GM21717 (cell line): ENCODE measurements around the gene AIMP1.

ENCODE experiments used
- ATAC-seq: cut with Tn5 transposase; IDR thresholded peaks from one replicate; pipeline ENCODE4 v1.9.1; 2021; ENCODE audit warnings: mild to moderate bottlenecking, moderate library complexity; ENCODE audit not compliant: unreplicated experiment

The AIMP1 gene

GRCh38 chr4:106315968-106316772 lies at the start of gene AIMP1, which contains the start of gene TBCK:
AIMP1 (plus strand) TSS chr4:106316550; CDS start chr4:106325010, 8,460 bp downstream.
TBCK (minus strand) TSS chr4:106316209; CDS start chr4:106308960, 7,249 bp downstream.
- ATAC-seq, result peak; percentile 91

GRCh38 chr4:106268786-106269185 lies 47.6 kb upstream of the AIMP1 start:
- no peak for ATAC-seq

- no peak for ATAC-seq
Measured at GRCh38 chr4:106269711-106270110, 46.6 kb upstream of the AIMP1 start.

- no peak for ATAC-seq
Measured at GRCh38 chr4:106270736-106271135, 45.6 kb upstream of the AIMP1 start.

GRCh38 chr4:106273831-106274230 lies 42.5 kb upstream of the AIMP1 start:
- ATAC-seq, result no peak

- no peak for ATAC-seq
Measured at GRCh38 chr4:106277140-106277675, 39.1 kb upstream of the AIMP1 start.

- no peak for ATAC-seq
Measured at GRCh38 chr4:106284227-106284626, 32.1 kb upstream of the AIMP1 start.

- ATAC-seq, result no peak
Measured at GRCh38 chr4:106286611-106287010, 29.7 kb upstream of the AIMP1 start.

GRCh38 chr4:106287353-106287969 lies 28.9 kb upstream of the AIMP1 start:
- no peak for ATAC-seq

GRCh38 chr4:106289737-106290136 lies 26.6 kb upstream of the AIMP1 start:
- ATAC-seq, result no peak

GRCh38 chr4:106291678-106292077 lies 24.7 kb upstream of the AIMP1 start:
- no peak for ATAC-seq

- no peak for ATAC-seq
Measured at GRCh38 chr4:106294062-106294461, 22.3 kb upstream of the AIMP1 start.

- no peak for ATAC-seq
Measured at GRCh38 chr4:106297245-106298035, 18.9 kb upstream of the AIMP1 start.

- no peak for ATAC-seq
Measured at GRCh38 chr4:106299977-106300376, 16.4 kb upstream of the AIMP1 start.

GRCh38 chr4:106301393-106302061 lies 14.8 kb upstream of the AIMP1 start:
- no peak for ATAC-seq

- no peak for ATAC-seq
Measured at GRCh38 chr4:106302062-106302438, 14.3 kb upstream of the AIMP1 start.

- no peak for ATAC-seq
Measured at GRCh38 chr4:106303548-106304281, 12.6 kb upstream of the AIMP1 start.

GRCh38 chr4:106304632-106305031 lies 11.7 kb upstream of the AIMP1 start:
- ATAC-seq, result no peak

GRCh38 chr4:106305435-106306055 lies 10.8 kb upstream of the AIMP1 start:
- no peak for ATAC-seq

GRCh38 chr4:106306561-106306960 lies 9.8 kb upstream of the AIMP1 start:
- no peak for ATAC-seq
